GM18870 (cell line): ENCODE data around the gene ZNF222.

Experiments
- ATAC-seq: cut with Tn5 transposase; IDR thresholded peaks from one replicate; pipeline ENCODE4 v1.9.1; 2021; ENCODE audit warnings: moderate library complexity; ENCODE audit not compliant: unreplicated experiment

Gene ZNF222

GRCh38 chr19:44051650-44052402, 26.6 kb downstream of the ZNF222 start, which contains the start of gene ZNF223:
Gene ZNF223, plus strand, starts transcription at chr19:44052036. Its CDS starts 3,141 bp downstream, at chr19:44055177.
- ATAC-seq: no peak

- ATAC-seq: no peak
Observed at GRCh38 chr19:44055870-44056269, 30.7 kb downstream of the ZNF222 start.

- ATAC-seq: no peak
Observed at GRCh38 chr19:44059229-44059628, 34.0 kb downstream of the ZNF222 start.

- ATAC-seq: no peak
Observed at GRCh38 chr19:44061038-44061437, 35.9 kb downstream of the ZNF222 start.

GRCh38 chr19:44066305-44066704, 41.1 kb downstream of the ZNF222 start:
- no peak for ATAC-seq

- no peak for ATAC-seq
Observed at GRCh38 chr19:44069415-44069814, 44.2 kb downstream of the ZNF222 start.

- ATAC-seq: no peak
Observed at GRCh38 chr19:44071824-44072542, 46.8 kb downstream of the ZNF222 start, which contains the start of gene ZNF284. Gene ZNF284, plus strand, starts transcription at chr19:44072159. Its CDS starts 4,231 bp downstream, at chr19:44076390.

GRCh38 chr19:44072543-44073401, 47.6 kb downstream of the ZNF222 start:
- no peak for ATAC-seq

- ATAC-seq: no peak
Observed at GRCh38 chr19:44076325-44076724, 51.1 kb downstream of the ZNF222 start.
